ENCODE results near the gene RRP12.

RRP12 gene

DNA sequence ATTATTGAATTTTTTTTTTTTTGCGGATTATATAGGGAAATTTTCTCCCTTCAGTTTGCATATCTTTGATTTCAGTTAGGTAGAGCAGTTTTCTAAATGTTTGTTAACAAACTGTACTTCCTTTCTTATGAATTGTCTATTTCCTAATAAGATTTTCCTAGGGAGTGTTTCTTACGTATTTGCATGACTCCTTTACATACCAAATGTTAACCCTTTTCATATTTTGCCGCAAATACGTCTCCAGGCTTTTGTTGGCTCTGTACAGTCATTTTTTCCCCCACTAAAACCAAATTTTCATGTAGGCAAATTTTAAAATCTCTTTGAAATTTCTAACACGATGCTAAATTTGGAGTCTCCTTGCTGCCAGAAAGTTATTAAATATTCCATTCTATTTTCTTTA lies 64.7 kb downstream of the RRP12 start:
- in situ Hi-C loops (cut with HindIII; ENCODE audit: low sequenced_read_pairs) = no loop called here

GRCh38 chr10:97336006-97336405 lies 65.1 kb downstream of the RRP12 start:
- in situ Hi-C loops (cut with HindIII; ENCODE audit: low sequenced_read_pairs) = no loop called here

GRCh38 chr10:97335188-97335619 lies 65.9 kb downstream of the RRP12 start:
- in situ Hi-C loops (cut with HindIII; ENCODE audit: low sequenced_read_pairs) = no loop called here

DNA sequence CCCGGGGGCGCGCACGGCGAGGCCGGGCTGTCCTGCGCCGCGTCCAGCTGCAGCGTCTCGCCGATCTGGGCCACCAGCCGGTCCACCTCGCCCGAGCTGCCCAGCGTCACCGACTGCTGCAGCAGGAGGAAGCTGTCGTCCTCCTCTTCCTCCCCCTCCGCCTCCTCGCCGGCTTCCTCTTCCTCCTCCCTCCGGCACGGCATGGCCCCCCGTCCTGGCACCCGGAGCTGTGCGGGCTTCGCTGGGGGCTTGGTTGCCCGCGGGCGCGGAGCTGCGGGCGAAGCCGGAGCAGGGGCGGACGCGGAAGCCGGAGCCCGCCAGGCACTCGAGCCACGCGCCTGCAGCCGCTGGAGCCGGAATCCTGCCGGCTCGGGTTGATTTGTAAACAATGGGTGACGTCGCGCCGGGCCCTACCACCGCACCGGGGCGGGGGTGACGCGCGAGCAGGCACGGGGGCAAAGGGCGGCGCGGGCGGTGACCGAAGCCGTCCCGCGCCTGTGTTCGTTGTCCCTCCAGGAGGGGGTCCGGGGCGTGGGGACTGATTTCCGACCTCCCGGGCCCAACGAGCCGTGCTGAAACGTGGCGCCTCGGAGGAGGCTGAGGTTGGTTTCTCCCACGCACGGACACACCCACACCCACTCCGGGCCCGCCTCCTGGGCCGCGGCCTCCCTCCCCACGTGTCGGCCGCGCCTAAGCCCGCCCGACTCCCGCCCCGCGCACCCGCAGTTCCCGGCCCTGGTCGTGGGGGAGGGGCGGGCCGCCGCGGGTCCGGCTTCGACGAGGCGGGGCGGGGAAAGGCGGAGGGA lies 66.6 kb downstream of the RRP12 start, which contains the start of gene FRAT2:
FRAT2 (minus strand) TSS at position 360 of the 806 bp plus-strand sequence; CDS start at position 203, 157 bp downstream.
- in situ Hi-C loops (cut with HindIII; ENCODE audit: low sequenced_read_pairs) = no loop called here

DNA sequence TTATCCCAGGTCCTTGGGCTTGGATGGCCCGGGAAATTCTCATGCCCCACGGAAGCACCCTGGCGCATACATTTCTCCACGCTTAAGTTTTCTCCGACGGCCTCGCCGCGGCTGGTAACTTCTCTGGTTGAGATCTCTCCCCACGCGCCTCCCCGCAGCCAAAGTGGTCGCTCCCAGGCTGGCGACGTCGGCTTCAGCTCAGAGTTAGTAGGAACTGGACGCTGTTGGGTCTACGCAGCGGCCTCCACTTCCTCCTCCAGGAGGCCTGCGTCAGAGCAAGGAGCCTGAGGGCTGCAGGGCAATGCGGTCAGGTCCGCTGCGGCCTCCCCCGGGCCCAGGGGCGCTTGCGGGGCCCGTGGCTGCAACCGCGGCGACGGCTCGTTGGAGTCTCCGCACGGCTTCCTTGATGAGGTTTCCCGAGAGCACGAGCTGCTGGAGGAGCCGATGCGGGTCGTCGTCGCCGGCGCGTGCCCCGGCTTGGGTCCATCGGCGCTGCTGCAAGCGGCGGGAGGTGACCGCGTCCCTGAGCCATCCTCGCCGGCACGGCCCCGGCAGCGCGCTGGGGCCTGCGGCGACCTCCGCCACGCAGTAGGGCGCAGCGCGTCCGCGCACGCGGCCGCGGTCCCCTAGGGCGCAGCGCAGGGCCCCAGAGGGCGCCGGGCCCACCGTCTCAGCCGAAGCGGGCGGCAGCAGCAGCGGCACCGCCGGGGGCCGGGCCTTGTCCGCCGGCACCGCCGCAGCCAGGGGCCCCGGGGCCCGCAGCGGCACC lies 67.4 kb downstream of the RRP12 start:
- in situ Hi-C loops (cut with HindIII; ENCODE audit: low sequenced_read_pairs) = no loop called here

- in situ Hi-C loops (cut with HindIII; ENCODE audit: low sequenced_read_pairs) = no loop called here
Measured at GRCh38 chr10:97333351-97333600, 67.9 kb downstream of the RRP12 start.

- in situ Hi-C loops (cut with HindIII; ENCODE audit: low sequenced_read_pairs) = no loop called here
Measured at GRCh38 chr10:97332591-97333350, 68.4 kb downstream of the RRP12 start.

GRCh38 chr10:97331153-97331703 lies 69.9 kb downstream of the RRP12 start:
- in situ Hi-C loops (cut with HindIII; ENCODE audit: low sequenced_read_pairs) = no loop called here

DNA sequence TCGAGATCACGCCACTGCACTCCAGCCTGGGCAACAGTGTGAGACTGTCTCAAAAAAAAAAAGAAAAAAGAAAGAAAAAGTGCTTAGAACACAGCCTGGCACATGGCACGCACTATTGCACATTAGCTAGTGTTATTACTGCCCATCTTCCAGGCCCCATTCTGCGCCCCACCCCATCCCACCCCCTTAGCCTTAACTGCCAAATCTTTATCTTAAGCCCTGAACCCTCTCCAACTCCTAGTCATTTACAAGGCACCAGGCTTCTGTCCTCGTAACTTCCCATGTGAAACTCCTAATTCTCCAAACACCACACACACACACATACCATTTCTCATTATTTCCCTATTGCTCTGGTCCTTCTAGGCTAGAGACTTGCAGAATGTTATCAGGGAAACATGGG lies 71.4 kb downstream of the RRP12 start:
- in situ Hi-C loops (cut with HindIII; ENCODE audit: low sequenced_read_pairs) = no loop called here

- in situ Hi-C loops (cut with HindIII; ENCODE audit: low sequenced_read_pairs) = no loop called here
Measured at GRCh38 chr10:97328646-97329453, 72.3 kb downstream of the RRP12 start.

DNA sequence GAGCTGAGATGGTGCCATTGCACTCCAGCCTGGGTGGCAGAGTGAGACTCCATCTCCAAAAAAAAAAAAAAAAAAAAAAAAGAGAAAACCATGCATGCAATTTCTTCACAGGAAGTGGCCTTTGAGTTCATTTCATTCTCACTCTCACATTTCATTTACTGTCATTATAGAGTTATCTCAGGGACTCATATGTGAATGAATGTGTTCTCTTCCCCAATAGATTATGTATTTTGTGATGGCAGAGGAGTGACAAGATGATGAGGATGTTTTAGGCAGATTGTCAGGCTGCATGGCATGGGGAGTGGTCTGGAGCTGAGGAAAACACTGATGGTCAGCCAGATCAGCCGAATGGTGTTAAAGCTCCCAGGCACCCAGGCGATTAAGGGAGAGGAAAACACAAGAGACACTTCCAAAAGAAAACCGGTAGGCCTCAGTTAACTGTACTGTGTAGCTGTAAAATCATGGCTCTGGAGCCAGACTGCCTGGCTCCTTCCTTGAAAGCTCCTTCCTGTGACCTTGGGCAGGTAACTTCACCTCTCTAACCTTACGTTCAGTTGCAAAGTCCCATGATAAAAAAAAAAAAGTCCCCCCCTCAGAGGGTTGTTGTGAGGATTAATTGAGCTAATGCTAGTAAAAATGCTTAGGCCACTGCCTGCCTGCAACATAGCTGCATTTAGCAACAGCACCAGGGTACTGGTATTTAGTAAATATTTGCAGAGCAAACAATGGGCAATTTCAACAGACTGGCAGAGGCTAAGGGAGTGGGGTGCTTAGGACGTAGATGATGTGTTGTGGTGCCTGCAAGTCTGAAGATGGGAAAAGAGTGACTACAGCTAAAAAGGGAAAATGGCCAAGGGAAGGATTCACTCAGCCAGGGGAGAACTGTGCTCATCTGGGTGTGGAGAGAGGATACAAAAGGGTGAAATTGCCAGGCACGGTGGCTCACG lies 73.5 kb downstream of the RRP12 start:
- in situ Hi-C loops (cut with HindIII; ENCODE audit: low sequenced_read_pairs) = no loop called here

GRCh38 chr10:97325754-97326153 lies 75.4 kb downstream of the RRP12 start:
- in situ Hi-C loops (cut with HindIII; ENCODE audit: low sequenced_read_pairs) = no loop called here

DNA sequence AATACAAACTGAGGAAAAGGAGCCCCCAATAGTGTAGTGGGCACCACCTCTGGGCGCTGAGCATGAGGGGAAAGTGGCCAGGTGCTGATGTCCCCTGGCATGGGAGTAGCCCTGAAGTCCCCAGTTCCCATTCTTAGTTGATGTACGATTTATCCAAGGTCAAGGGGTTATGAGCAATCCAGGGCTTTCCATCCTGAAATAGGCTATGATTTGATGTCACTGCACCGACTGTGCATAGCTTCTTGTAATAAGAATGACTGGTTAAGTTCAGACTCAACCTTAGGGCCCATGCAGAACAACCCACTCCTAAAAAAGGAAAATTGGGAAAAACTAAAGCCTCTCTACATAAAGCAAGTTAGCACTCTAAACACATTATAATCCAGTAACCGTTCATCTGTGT lies 77.6 kb downstream of the RRP12 start:
- in situ Hi-C loops (cut with HindIII; ENCODE audit: low sequenced_read_pairs) = no loop called here

DNA sequence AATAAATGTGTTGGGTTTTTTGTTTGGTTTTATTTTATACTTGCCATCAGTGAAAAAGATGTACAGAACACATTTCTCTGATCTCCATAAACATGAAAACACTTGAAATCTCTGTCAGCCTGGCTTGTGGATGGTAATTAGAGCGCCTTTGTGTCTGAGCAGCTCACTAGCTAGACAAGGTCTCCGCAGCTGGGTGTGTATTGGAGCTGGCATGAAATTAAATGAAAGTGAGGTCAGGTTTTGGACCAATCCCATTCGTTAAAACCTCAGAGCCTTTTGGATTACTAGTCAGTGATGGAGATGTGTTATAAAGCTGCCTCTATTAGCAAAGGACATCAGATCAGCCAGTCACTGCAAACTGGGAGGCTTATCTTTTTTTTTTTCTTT lies 79.3 kb downstream of the RRP12 start:
- in situ Hi-C loops (cut with HindIII; ENCODE audit: low sequenced_read_pairs) = no loop called here

DNA sequence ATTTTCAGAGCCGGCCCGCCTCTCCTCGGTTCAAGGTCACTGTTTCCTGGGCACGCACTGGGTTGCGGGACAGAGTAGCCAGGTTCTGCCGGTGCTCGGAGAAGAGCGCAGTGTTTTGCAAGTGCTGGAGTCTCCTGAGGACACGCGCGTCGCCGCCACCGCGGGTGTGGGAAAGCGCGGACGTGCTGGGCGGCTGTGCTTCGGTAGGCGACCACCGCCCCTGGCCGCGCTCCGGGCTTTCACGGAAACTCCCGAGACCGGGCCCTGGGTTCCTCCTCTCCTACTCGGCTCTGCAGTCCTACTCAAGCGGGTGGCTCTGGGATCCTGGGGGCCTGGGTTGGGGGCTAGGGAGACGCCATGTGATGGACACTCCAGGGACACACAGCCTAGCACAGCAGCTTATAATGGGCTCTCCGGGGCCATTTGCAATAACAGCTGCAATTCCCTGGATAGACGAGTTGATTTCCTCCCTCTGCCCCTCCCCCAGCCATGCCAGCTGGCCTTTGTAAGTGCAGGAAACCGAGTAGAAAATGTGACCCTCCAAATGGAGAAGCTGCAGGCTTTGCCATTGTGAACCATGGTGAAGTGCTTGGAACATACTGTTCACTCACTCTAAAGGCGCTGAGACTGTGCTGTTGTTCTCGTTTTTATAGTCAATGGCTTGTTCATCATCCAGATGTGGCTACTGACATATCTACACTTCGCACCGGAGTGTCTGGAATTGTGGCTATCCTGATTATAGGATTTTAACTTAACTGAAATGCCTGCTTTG lies 79.9 kb downstream of the RRP12 start:
- in situ Hi-C loops (cut with HindIII; ENCODE audit: low sequenced_read_pairs) = no loop called here

DNA sequence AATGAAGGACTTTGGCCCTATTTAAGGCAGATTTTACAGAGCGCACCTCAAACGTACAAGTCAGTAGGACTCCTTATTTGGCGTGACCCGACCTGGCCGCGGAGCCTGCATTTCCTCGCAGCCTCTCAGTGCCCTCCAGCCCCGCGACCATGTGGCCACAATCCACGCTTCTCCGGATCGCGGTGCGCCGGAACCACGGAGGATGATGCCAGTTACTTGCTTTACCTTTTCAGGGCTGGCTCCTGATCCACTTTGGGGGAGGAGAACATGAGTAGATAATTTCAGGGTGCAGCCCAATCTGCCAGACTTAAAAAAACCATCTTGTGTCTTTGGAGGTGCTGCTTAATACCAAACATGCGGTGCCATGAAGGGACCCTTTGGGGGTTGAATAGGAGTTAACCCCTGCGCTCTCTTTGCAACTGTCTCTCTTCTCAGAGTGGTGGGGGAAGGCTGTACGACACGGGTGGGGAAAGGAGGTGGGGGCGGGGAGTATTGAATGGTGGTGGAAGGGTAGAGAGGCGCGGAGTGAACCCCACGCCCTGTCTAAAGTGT lies 80.6 kb downstream of the RRP12 start:
- in situ Hi-C loops (cut with HindIII; ENCODE audit: low sequenced_read_pairs) = no loop called here

GRCh38 chr10:97319671-97320479 lies 81.3 kb downstream of the RRP12 start:
- in situ Hi-C loops (cut with HindIII; ENCODE audit: low sequenced_read_pairs) = no loop called here

Measured in DLD1 (cell line).